Muscle of back (tissue), 13 donors: ENCODE results near the gene STT3B. TPM values are rescaled to one million over a fixed set of nuclear protein-coding genes. Genes with fewer than 3 reads are reported as not detected.
"Not testable (repeated sequence)": the region's sequence is repeated elsewhere in the genome, so short reads cannot be mapped to it uniquely, and the experiment has no call there.

Experiments
- DNase-seq, 3 donors: peaks; one replicate each; pipeline versions ENCODE4 v3.0.0 to v3.0.0-alpha.2; 2013
- long read RNA-seq, 9 donors: transcript quantifications; one replicate each; lab custom pipeline, GENCODE V29; 2026
- polyA plus RNA-seq, 10 donors: library from polyadenylated mRNA; unstranded; fragments of 120-200 nt; gene quantifications; one replicate each; pipeline ENCODE4 v1.2.1, GENCODE V29; 2013; ENCODE audit not compliant: insufficient read length in 10 of 10

The STT3B gene
- 100 to 1,000 TPM in 8 of 10 donors, 10 to 100 TPM in 2; 83.4 to 124 (median 104) TPM for polyA plus RNA-seq
- long read RNA-seq, donor 1, full-length matches to known transcripts, result 9 of 19 reads
- long read RNA-seq, donor 1, partial matches to known transcripts, result 10 of 19 reads
- long read RNA-seq, donor 1, other reads (novel, unspliced or antisense), result 0 of 19 reads
- long read RNA-seq, donor 2, full-length matches to known transcripts, result 10 of 30 reads
- long read RNA-seq, donor 2, partial matches to known transcripts, result 20 of 30 reads
- long read RNA-seq, donor 2, other reads (novel, unspliced or antisense), result 0 of 30 reads
- long read RNA-seq, donor 3, result 0 reads
- long read RNA-seq, donor 4, full-length matches to known transcripts, result 5 of 10 reads
- long read RNA-seq, donor 4, partial matches to known transcripts, result 5 of 10 reads
- long read RNA-seq, donor 4, other reads (novel, unspliced or antisense), result 0 of 10 reads
- long read RNA-seq, donor 5, full-length matches to known transcripts, result 5 of 5 reads
- long read RNA-seq, donor 5, partial matches to known transcripts, result 0 of 5 reads
- long read RNA-seq, donor 5, other reads (novel, unspliced or antisense), result 0 of 5 reads
- long read RNA-seq, donor 6, full-length matches to known transcripts, result 4 of 10 reads
- long read RNA-seq, donor 6, partial matches to known transcripts, result 6 of 10 reads
- long read RNA-seq, donor 6, other reads (novel, unspliced or antisense), result 0 of 10 reads
- long read RNA-seq, donor 7, full-length matches to known transcripts, result 10 of 15 reads
- long read RNA-seq, donor 7, partial matches to known transcripts, result 5 of 15 reads
- long read RNA-seq, donor 7, other reads (novel, unspliced or antisense), result 0 of 15 reads
- long read RNA-seq, donor 8, full-length matches to known transcripts, result 5 of 11 reads
- long read RNA-seq, donor 8, partial matches to known transcripts, result 6 of 11 reads
- long read RNA-seq, donor 8, other reads (novel, unspliced or antisense), result 0 of 11 reads
- long read RNA-seq, donor 9, result 0 reads

- DNase-seq, result peak in 2 of 3 donors; percentile 85 to 88
Observed at GRCh38 chr3:31532587-31533168, at the start of gene STT3B. TSS of gene STT3B (plus strand) at chr3:31532925. CDS start at chr3:31532999, 74 bp downstream.

- DNase-seq, result no peak
Observed at GRCh38 chr3:31483776-31484175, 48.9 kb upstream of the STT3B start.

- DNase-seq, result no peak
Observed at GRCh38 chr3:31485196-31485595, 47.5 kb upstream of the STT3B start.

- DNase-seq, result no peak
Observed at GRCh38 chr3:31486865-31487533, 45.7 kb upstream of the STT3B start.

GRCh38 chr3:31488475-31489017 lies 44.2 kb upstream of the STT3B start:
- DNase-seq, result no peak

GRCh38 chr3:31490502-31490901 lies 42.2 kb upstream of the STT3B start:
- DNase-seq, result no peak

GRCh38 chr3:31491660-31492059 lies 41.1 kb upstream of the STT3B start:
- no peak for DNase-seq

- no peak for DNase-seq
Observed at GRCh38 chr3:31493149-31493548, 39.6 kb upstream of the STT3B start.

- peak; percentile 2 to 21 (median 3) for DNase-seq
Observed at GRCh38 chr3:31495971-31496665, 36.6 kb upstream of the STT3B start.

GRCh38 chr3:31498791-31499190 lies 33.9 kb upstream of the STT3B start:
- no peak for DNase-seq

- DNase-seq, result no peak
Observed at GRCh38 chr3:31499281-31499680, 33.4 kb upstream of the STT3B start.

GRCh38 chr3:31502803-31503221 lies 29.9 kb upstream of the STT3B start:
- no peak for DNase-seq

GRCh38 chr3:31503456-31503855 lies 29.3 kb upstream of the STT3B start:
- DNase-seq, result no peak

- no peak for DNase-seq
Observed at GRCh38 chr3:31504230-31504629, 28.5 kb upstream of the STT3B start.

GRCh38 chr3:31505371-31506048 lies 27.2 kb upstream of the STT3B start:
- DNase-seq, result no peak

GRCh38 chr3:31506515-31506914 lies 26.2 kb upstream of the STT3B start:
- DNase-seq, result not testable (repeated sequence)

GRCh38 chr3:31508452-31509146 lies 24.1 kb upstream of the STT3B start:
- DNase-seq, result no peak

GRCh38 chr3:31509147-31509728 lies 23.5 kb upstream of the STT3B start:
- no peak for DNase-seq

- no peak for DNase-seq
Observed at GRCh38 chr3:31514570-31514969, 18.2 kb upstream of the STT3B start.
